K562 (cell line): ENCODE measurements around the gene SEPTIN1. TPM values are rescaled to one million over a fixed set of nuclear protein-coding genes. Genes with fewer than 3 reads are reported as not detected.

Source experiments
- CC2D1A ChIP-seq: fragments of 450-650 bp; IDR thresholded peaks from 2 replicates; pipeline ENCODE4 v1.6.1; 2017; ENCODE audit warnings: mild to moderate bottlenecking
- ERF ChIP-seq: fragments of 450-650 bp; formaldehyde crosslinking; IDR thresholded peaks from 2 replicates; pipeline ENCODE4 v1.4.0; 2020; ENCODE audit warnings: mild to moderate bottlenecking, mixed read lengths
- HOXB6 ChIP-seq: fragments of 250-450 bp; sonication (Bioruptor Pico); IDR thresholded peaks from 2 replicates; pipeline ENCODE4 v1.5.1; 2022; ENCODE audit warnings: mild to moderate bottlenecking, borderline replicate concordance
- JUND ChIP-seq, 2 experiments: IDR thresholded peaks; 2 replicates in 1 of 2; 3 replicates in 1 of 2; pipeline ENCODE4 v1.6.1; 2011; ENCODE audit warnings: borderline replicate concordance in 2 of 2, low read depth in 2 of 2, low read length in 2 of 2, improper control_type of control experiment in 1 of 2, missing biosample characterization in 1 of 2, missing genetic modification characterization in 1 of 2, missing genetic modification reagents in 1 of 2
- RHOXF2B ChIP-seq: fragments of 250-450 bp; sonication (Bioruptor Pico); conservative IDR thresholded peaks from 2 replicates; pipeline ENCODE4 v1.5.1; 2021
- ZNF780A ChIP-seq: fragments of 250-450 bp; sonication (Bioruptor Pico); IDR thresholded peaks from 2 replicates; pipeline ENCODE4 v1.5.0; 2021; ENCODE audit warnings: mild to moderate bottlenecking
- polyA plus RNA-seq, 8 experiments: library from polyadenylated mRNA; depleted of rRNA in 4 of 8; stranded (reverse) in 5 of 8; unstranded in 3 of 8; fragments of >200 nt; fragmentation: Nextera tagmentation in 2 of 8; fragmentation: Illumina TruSeq in 1 of 8; extraction: Ambion mirVana in 2 of 8; extraction: Trizol in 1 of 8; gene quantifications; 2 replicates each; pipeline versions ENCODE4 v1.2.1 to v1.2.3, GENCODE V29; 2011 to 2014; ENCODE audit warnings: inconsistent platforms in 1 of 8, missing spikeins in 1 of 8
- total RNA-seq, 7 experiments: library from RNA; depleted of rRNA in 6 of 7; stranded (reverse); fragments of >200 nt in 6 of 7; fragmentation: Illumina TruSeq in 2 of 7; extraction: Trizol in 2 of 7; gene quantifications; 2 replicates each; pipeline versions ENCODE4 v1.2.1 to v1.2.3, GENCODE V29; 2011 to 2021; ENCODE audit warnings: low replicate concordance in 1 of 7
- TF ChIP-seq, protein P1 (sequence below), 2 experiments: fragments of 450-650 bp; formaldehyde crosslinking in 1 of 2; IDR thresholded peaks; 2 replicates each; pipeline versions ENCODE4 v1.4.0 to v1.6.1; 2014 to 2020; ENCODE audit warnings: mild to moderate bottlenecking in 2 of 2, borderline replicate concordance in 1 of 2, low read depth in 1 of 2
- TF ChIP-seq, protein P2 (sequence below): fragments of 450-650 bp; IDR thresholded peaks from 2 replicates; pipeline ENCODE4 v1.6.1; 2016
- TF ChIP-seq, protein P3 (sequence below), 2 experiments: fragments of 450-650 bp; IDR thresholded peaks; 2 replicates each; pipeline ENCODE4 v1.6.1; 2016
- TF ChIP-seq, protein P4 (sequence below): sonication (generic); formaldehyde crosslinking; IDR thresholded peaks from 2 replicates; pipeline ENCODE4 v1.8.0; 2022; ENCODE audit warnings: mild to moderate bottlenecking, missing genetic modification reagents
- TF ChIP-seq, protein P5 (sequence below): fragments of 450-650 bp; IDR thresholded peaks from 2 replicates; pipeline ENCODE4 v1.6.1; 2016; ENCODE audit warnings: borderline replicate concordance

Gene SEPTIN1
- total and polyA plus RNA-seq, 9 of the 15 experiments (the other 6 are each of a cell fraction or from before 2014, with no cell fraction given): 0.23 to 5.6 (median 1.7) TPM; not detected in 1

DNA sequence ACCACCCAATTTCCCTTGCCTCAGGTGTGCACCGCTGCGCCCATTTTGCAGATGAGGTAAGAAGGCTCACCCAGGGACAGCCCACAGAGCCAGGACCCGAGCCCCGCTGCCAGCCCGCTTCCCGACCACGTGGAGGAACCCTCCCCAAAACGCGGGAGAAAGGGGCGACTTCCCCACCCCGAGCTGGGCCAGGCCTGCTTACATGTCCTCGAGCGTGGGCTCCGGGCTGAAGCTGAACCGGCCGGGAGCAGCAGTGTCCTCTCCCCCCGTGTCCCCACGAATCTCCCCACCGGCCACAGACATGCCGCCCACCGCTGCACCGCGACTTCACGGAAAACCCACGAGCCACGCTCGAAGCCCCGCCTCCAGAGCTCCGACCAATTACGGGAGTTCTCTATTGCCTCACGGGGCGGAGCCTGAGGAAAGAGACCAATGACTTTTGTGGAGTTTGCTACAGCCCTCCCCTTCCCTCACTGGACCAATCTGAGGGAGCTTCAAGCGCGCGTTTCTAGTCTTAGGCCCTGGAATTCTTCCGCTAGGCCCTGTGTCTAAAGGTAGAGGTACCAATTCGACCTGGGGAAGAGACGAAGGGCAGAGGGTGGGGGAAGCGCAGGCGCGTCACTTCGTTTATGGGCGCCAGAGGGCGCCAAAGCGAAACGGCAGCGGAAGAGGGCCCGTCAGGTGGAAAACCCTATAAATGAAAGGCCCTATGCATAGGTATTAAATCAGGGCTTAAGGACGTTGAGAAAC, 47.5 kb upstream of the SEPTIN1 start, which contains the start of gene DCTPP1 (continued):
- TF ChIP-seq, protein P1, sequence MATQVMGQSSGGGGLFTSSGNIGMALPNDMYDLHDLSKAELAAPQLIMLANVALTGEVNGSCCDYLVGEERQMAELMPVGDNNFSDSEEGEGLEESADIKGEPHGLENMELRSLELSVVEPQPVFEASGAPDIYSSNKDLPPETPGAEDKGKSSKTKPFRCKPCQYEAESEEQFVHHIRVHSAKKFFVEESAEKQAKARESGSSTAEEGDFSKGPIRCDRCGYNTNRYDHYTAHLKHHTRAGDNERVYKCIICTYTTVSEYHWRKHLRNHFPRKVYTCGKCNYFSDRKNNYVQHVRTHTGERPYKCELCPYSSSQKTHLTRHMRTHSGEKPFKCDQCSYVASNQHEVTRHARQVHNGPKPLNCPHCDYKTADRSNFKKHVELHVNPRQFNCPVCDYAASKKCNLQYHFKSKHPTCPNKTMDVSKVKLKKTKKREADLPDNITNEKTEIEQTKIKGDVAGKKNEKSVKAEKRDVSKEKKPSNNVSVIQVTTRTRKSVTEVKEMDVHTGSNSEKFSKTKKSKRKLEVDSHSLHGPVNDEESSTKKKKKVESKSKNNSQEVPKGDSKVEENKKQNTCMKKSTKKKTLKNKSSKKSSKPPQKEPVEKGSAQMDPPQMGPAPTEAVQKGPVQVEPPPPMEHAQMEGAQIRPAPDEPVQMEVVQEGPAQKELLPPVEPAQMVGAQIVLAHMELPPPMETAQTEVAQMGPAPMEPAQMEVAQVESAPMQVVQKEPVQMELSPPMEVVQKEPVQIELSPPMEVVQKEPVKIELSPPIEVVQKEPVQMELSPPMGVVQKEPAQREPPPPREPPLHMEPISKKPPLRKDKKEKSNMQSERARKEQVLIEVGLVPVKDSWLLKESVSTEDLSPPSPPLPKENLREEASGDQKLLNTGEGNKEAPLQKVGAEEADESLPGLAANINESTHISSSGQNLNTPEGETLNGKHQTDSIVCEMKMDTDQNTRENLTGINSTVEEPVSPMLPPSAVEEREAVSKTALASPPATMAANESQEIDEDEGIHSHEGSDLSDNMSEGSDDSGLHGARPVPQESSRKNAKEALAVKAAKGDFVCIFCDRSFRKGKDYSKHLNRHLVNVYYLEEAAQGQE (IDR thresholded peaks at IDR 0.05; ENCODE audit: borderline replicate concordance): peak; percentile 86; the same call in 1 of the 2 replicates
- TF ChIP-seq, protein P1 (CRISPR knock-in tag; IDR thresholded peaks at IDR 0.05; ENCODE audit: low read depth): peak; percentile 19; the same call in 1 of the 2 replicates
- TF ChIP-seq, protein P2, sequence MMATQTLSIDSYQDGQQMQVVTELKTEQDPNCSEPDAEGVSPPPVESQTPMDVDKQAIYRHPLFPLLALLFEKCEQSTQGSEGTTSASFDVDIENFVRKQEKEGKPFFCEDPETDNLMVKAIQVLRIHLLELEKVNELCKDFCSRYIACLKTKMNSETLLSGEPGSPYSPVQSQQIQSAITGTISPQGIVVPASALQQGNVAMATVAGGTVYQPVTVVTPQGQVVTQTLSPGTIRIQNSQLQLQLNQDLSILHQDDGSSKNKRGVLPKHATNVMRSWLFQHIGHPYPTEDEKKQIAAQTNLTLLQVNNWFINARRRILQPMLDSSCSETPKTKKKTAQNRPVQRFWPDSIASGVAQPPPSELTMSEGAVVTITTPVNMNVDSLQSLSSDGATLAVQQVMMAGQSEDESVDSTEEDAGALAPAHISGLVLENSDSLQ: no peak; the same call in 1 of the 2 replicates
- TF ChIP-seq JUND (IDR thresholded peaks at IDR 0.05; ENCODE audit: borderline replicate concordance, low read depth, low read length) (peak; percentile 79), JUND (tag; IDR thresholded peaks at IDR 0.05; ENCODE audit: borderline replicate concordance, low read depth, low read length) (peak; percentile 49; the same call in 1 of the 3 replicates), HOXB6 (CRISPR knock-in tag) (no peak), CC2D1A (no peak), ZNF780A (no peak), RHOXF2B (CRISPR knock-in tag) (no peak), ERF (no peak)
- TF ChIP-seq, protein P3, sequence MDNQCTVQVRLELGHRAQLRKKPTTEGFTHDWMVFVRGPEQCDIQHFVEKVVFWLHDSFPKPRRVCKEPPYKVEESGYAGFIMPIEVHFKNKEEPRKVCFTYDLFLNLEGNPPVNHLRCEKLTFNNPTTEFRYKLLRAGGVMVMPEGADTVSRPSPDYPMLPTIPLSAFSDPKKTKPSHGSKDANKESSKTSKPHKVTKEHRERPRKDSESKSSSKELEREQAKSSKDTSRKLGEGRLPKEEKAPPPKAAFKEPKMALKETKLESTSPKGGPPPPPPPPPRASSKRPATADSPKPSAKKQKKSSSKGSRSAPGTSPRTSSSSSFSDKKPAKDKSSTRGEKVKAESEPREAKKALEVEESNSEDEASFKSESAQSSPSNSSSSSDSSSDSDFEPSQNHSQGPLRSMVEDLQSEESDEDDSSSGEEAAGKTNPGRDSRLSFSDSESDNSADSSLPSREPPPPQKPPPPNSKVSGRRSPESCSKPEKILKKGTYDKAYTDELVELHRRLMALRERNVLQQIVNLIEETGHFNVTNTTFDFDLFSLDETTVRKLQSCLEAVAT (IDR thresholded peaks at IDR 0.05): no peak
- TF ChIP-seq, protein P4, sequence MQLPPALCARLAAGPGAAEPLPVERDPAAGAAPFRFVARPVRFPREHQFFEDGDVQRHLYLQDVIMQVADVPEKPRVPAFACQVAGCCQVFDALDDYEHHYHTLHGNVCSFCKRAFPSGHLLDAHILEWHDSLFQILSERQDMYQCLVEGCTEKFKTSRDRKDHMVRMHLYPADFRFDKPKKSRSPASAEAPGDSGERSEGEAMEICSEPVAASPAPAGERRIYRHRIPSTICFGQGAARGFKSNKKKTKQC: no peak
- TF ChIP-seq, protein P5, sequence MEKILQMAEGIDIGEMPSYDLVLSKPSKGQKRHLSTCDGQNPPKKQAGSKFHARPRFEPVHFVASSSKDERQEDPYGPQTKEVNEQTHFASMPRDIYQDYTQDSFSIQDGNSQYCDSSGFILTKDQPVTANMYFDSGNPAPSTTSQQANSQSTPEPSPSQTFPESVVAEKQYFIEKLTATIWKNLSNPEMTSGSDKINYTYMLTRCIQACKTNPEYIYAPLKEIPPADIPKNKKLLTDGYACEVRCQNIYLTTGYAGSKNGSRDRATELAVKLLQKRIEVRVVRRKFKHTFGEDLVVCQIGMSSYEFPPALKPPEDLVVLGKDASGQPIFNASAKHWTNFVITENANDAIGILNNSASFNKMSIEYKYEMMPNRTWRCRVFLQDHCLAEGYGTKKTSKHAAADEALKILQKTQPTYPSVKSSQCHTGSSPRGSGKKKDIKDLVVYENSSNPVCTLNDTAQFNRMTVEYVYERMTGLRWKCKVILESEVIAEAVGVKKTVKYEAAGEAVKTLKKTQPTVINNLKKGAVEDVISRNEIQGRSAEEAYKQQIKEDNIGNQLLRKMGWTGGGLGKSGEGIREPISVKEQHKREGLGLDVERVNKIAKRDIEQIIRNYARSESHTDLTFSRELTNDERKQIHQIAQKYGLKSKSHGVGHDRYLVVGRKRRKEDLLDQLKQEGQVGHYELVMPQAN: peak; percentile 96
